ENCODE measurements around the gene CA9. TPM values are rescaled to one million over a fixed set of nuclear protein-coding genes. Genes with fewer than 3 reads are reported as not detected.

Gene CA9
- total RNA-seq, 1 donor, result 0.45 TPM

GRCh38 chr9:35689542-35690293 is 16.0 kb downstream of the CA9 start, which contains the start of gene TPM2:
TPM2 (minus strand) TSS chr9:35689925; CDS start chr9:35689817, 108 bp downstream.
- H3K4me3 ChIP-seq (ENCODE audit: low read depth, low read length), result peak within 1 kb of the TSS; percentile 79
- TF ChIP-seq, protein P1, sequence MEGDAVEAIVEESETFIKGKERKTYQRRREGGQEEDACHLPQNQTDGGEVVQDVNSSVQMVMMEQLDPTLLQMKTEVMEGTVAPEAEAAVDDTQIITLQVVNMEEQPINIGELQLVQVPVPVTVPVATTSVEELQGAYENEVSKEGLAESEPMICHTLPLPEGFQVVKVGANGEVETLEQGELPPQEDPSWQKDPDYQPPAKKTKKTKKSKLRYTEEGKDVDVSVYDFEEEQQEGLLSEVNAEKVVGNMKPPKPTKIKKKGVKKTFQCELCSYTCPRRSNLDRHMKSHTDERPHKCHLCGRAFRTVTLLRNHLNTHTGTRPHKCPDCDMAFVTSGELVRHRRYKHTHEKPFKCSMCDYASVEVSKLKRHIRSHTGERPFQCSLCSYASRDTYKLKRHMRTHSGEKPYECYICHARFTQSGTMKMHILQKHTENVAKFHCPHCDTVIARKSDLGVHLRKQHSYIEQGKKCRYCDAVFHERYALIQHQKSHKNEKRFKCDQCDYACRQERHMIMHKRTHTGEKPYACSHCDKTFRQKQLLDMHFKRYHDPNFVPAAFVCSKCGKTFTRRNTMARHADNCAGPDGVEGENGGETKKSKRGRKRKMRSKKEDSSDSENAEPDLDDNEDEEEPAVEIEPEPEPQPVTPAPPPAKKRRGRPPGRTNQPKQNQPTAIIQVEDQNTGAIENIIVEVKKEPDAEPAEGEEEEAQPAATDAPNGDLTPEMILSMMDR (IDR thresholded peaks at IDR 0.05; ENCODE audit: insufficient read depth, low read length), result no peak
- DNase-seq (ENCODE audit: low read depth), result peak; percentile 68

DNA sequence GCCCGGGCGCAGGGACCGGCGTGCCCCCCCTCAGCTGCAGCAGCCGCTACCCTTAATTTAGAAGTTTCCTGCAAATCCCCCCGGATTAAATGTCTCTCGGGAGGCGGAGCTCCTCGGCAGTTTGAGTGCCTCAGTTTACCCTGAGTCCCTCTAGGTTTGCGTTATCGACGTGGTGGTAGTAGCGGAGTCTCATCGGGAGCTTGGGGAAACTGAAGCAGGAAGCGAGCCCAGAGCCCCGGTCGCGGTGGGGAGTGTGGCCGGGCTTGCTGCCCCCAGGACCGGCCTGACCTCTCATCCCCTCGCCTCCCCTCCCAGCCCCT is 16.5 kb downstream of the CA9 start:
- peak; percentile 44 for DNase-seq (ENCODE audit: low read depth)
- TF ChIP-seq, protein P1 (IDR thresholded peaks at IDR 0.05; ENCODE audit: insufficient read depth, low read length), result no peak

GRCh38 chr9:35690614-35691333 is 17.0 kb downstream of the CA9 start:
- TF ChIP-seq, protein P1 (IDR thresholded peaks at IDR 0.05; ENCODE audit: insufficient read depth, low read length), result no peak
- H3K4me3 ChIP-seq (ENCODE audit: low read depth, low read length), result peak overlapping the region; percentile 79
- DNase-seq (ENCODE audit: low read depth), result peak; percentile 71

More for the DNA sequence above, 16.5 kb downstream of the CA9 start:
- peak overlapping the region; percentile 79 for H3K4me3 ChIP-seq (ENCODE audit: low read depth, low read length)

- DNase-seq (ENCODE audit: low read depth), result no peak
- peak overlapping the region; percentile 79 for H3K4me3 ChIP-seq (ENCODE audit: low read depth, low read length)
- TF ChIP-seq, protein P1 (IDR thresholded peaks at IDR 0.05; ENCODE audit: insufficient read depth, low read length), result no peak
These were observed 17.6 kb downstream of the CA9 start for GRCh38 chr9:35691334-35691650.

DNA sequence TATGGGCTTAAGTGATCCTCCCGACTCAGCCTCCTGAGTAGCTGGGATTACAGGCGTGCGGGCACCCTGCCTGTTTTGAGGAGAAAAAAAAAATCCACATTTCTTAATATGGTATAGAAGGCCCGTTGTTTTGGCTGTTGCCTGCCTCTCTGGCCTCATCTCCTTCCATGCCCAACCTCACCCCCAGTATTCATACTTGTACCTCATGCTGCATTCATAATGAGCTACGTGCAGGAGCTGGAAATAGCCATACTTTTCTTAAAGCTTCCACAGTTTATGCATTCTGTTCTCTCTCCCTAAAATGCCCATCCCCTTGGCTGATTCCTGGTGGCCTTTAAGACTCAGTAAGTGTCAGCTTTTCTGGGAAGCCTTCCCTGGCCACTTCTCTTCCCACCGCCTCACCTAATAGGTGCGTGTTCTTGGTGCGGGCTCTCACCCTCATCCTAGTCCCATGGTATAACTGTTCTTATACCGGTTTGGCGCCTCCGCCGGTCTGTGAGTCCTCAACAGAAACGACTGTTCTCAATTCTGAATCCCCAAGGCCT is 18.1 kb downstream of the CA9 start:
- DNase-seq (ENCODE audit: low read depth), result no peak
- H3K4me3 ChIP-seq (ENCODE audit: low read depth, low read length), result no peak overlapping the region
- TF ChIP-seq, protein P1 (IDR thresholded peaks at IDR 0.05; ENCODE audit: insufficient read depth, low read length), result no peak

DNA sequence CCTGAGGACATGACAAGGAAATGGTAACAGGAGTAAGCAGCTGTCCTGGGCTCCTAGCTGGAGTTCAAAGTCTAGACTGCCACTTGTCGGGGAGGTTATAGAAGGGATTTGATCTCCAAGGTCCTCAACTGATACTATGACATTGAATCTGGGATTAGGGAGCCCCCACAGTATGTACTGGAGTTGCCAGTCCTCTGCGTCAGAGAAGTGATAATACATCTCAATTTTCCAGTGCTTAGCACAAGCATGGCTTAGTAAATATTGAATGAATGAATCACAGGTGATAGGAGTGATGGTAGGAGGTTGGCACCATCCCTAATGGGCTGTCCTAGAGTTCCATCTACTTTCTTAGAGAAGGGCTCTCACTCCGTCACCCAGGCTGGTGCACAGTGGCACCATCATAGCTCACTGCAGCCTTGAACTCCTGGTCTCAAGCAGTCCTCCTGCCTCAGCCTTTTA is 22.2 kb downstream of the CA9 start:
- H3K4me3 ChIP-seq (ENCODE audit: low read depth, low read length), result no peak overlapping the region
- TF ChIP-seq, protein P1 (IDR thresholded peaks at IDR 0.05; ENCODE audit: insufficient read depth, low read length), result no peak
- no peak for DNase-seq (ENCODE audit: low read depth)

All from fibroblast of the aortic adventitia (primary cell).